GM19099 (cell line): ENCODE measurements around the gene SCG3.

Experiments
- POLR2A ChIP-seq: IDR thresholded peaks from 3 replicates; pipeline ENCODE4 v1.6.1; 2011; ENCODE audit warnings: low read depth; ENCODE audit not compliant: insufficient read length; ENCODE audit errors: extremely low read depth

The SCG3 gene

DNA sequence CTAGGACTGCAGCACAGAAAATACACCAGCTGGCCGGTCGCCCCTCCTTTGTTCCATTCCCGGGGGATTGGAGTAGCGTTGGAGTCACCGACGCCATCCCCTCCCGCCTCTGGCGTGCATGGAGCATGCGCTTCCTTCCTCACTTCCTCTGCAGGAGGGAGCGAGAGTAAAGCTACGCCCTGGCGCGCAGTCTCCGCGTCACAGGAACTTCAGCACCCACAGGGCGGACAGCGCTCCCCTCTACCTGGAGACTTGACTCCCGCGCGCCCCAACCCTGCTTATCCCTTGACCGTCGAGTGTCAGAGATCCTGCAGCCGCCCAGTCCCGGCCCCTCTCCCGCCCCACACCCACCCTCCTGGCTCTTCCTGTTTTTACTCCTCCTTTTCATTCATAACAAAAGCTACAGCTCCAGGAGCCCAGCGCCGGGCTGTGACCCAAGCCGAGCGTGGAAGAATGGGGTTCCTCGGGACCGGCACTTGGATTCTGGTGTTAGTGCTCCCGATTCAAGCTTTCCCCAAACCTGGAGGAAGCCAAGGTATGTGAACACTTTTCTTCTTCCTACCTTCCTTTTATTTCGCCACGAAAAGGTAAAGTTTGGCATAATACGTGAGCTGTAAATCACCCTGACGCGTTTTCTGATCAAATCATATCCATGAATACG lies at the start of gene SCG3:
Gene SCG3, plus strand, starts transcription at position 201 of the 661 bp plus-strand sequence. Its CDS starts 253 bp downstream, at position 454.
- no peak for TF ChIP-seq POLR2A

DNA sequence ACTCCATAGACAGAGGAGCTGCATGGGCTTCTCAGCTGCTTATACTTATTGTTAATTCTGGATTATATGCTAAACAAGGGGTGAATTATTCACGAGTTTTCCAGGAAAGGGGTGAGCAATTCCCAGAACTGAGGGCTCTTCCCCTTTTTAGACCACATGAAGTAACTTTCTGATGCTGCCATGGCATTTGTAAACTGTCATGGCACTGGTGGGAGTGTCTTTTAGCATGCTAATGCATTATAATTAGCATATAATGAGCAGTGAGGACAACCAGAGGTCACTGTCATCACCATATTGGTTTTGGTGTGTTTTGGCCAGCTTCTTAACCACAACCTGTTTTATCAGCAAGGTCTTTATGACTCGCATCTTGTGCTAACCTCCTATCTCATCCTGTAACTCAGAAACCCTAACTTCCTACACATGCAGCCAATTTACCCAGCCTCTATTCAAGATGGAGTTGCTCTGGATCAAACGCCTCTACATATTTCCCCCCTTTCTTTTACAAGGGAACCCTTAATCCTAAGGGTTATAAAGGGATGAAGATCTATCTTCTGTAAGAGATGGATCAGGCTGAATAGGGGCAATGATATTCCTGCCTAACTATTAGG lies 46.6 kb upstream of the SCG3 start:
- no peak for TF ChIP-seq POLR2A

DNA sequence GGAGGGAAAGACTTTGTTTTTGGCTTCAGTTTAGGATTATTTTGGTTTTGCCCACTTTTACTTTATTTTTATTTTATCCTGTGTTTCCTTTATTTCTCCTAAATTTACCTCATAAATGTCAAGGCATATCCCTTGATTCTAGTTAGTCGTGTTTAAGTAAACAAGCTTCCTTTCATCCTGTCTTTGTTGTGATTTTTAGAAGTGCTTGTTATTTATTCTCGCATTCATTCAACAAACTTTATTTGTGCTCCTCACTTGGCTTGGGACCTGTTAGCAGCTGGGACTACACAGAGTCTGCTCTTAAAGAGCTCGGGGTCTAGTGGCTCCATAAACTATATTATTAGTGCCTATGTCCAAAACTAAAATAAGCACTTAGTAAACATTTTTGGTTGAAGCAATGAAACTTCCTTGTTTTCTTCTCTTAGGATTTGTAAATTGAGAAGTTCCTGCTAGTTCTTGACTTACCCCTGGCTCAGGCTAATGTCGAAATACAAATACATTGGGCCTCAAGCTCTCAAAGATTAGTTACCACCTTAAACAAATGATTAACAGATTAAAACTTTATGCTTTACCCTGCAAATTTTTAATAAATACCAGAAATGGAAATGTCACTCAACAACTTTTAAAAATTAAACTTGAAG lies 39.7 kb upstream of the SCG3 start:
- no peak for TF ChIP-seq POLR2A

DNA sequence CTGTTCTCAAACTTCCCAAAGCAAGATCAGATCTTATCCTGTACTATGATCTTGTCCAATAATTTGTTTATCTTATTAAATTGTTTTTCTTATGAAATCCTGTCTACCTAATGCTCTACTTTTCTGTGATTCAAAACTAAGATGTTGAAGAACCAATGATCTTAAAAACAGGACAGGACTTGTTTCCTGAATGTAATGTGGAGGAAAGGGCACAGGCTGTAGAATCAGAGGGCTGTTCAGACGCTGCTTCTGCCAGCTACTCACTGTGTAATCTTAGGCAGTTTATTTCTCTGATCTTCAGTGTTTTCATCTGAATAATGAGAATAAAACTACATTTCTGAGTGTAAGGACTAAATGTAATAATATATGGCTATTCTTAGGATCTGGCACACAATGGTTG lies 38.6 kb upstream of the SCG3 start:
- no peak for TF ChIP-seq POLR2A

DNA sequence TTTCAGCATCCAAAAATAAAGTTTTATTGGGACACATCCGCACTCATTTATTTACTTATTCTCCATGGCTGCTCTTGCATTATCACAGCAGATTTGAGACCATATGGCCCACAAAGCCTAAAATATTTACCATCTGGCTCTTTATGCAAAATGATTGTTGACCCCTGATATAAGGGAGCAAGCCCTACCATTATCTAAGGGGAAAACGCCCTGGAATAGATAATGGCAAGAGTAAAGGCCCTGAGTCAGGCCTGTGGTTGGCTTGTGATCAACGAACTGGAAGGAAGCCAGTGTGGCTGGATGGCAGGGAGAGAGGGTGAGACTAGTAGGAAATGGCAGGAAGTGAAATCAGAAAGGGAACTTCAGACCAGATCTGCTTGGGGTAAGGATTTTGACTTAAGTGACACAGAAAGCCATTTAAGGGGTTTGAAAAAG lies 34.2 kb upstream of the SCG3 start:
- TF ChIP-seq POLR2A = no peak

DNA sequence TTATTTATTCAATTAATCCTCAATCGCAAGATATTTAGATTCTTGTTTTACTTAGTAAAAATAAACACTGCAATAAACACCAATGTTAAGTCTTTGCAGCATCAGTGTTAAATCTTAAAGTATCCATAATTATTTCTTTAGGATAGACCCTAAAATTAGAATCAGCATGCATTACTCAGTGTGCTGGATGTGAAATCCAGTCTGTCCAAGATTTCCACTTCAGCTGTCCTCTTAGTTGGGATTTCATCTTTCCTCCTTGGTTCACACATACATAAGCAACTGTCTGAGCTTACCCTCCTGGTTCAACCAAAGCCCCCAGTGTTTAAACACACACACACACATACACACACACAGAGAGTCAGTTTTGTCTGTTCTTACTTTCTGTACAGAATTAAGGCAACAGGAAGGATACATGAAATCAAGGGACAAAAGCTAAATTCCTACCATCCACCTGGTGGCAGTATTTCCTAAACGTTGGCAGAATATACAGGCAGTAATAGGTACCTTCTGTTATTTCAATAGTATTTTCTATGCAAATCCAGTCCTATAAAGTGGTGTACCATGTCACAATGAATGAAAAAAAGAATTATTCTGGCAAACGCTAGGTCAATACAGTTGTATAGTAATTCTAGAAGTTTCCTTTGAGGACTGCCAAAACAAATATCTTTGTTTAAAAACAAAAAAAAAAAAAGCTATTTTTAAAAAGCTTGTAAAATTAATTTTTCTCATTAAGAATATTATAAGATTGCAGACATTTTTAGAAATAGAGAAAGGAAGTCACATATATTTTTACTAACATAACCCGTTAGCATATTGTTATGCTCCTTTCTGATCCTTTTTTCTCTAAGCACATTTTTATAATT lies 31.4 kb upstream of the SCG3 start:
- no peak for TF ChIP-seq POLR2A

DNA sequence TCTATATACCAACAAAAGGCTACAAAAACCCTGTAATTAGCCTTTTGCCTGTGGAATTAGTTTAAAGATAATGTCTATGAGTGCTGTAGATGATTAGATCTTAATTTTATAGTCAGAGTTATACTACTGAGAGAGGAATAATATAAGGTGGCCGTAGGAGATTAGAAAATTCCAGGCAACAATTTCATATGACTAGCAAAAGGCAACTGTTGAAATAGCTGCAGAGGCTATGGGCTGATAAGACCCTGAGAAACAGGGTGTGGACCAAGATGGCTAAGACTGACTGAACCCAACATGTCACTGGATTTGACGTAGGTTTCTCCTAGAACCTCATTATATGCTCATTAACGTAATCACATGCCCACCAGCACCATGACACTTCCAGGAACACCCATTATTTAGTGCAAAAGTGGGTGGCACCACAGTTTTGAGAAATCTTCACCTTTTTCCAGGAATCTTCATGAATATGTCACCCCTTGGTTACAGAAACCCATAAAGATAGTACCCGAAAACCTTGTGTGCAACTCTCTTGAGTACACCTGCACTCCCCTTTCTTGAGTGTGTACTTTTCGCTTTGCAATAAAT lies 29.1 kb upstream of the SCG3 start:
- TF ChIP-seq POLR2A = no peak

DNA sequence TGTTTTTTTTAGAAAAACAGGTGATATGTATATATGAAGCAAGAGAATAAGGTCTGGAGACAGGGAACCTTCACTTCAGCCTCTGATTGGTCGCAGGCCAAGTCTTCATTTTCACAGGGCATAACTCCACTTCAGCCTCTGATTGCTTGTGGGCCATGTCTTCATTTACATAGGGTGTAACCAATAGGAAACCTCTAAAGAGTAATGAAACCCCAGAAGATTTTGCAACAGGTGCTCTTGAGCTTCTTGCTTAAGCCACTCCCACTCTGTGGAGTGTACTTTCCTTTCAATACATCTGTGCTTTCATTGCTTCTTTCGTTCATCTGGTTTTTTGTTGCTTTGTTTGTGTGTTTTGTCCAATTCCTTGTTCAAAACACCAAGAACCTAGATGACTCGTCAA lies 22.6 kb upstream of the SCG3 start:
- no peak for TF ChIP-seq POLR2A

DNA sequence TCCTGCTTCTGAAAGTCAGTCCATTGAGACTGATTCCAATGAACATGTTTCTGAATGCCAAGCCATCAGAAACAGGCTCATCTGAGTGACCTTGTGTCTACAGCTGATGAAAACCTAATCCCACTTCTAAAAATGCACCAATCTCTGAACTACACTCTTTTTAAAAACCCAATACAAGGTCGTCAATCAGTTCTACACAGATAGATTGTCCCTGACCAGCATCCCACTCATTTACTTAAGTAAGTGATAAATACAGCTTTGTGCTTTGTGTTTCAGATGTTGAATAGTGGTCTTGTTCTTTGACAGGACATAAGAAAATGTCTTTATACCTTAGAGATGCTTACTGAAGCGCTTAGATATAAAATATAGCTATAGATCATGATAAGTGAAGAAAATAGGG lies 20.2 kb upstream of the SCG3 start:
- TF ChIP-seq POLR2A = no peak

DNA sequence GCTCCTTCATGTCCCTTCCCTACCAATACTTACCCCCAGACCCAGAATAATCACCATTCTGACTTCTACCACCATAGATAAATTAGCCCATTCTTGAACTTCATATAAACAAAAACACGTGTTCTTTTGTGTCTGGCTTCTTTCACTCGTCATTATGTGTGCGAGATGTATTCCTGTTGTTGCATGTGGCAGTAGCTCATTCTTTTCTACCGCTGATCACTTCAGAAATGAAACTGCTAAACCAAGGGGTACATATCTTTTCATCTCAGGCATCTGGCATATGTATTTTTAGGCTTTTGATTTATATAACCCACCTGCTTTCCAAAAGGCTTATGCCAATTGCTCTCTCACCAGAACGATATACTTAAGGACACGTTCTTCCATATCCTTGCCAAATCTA lies 13.8 kb upstream of the SCG3 start:
- TF ChIP-seq POLR2A = no peak

DNA sequence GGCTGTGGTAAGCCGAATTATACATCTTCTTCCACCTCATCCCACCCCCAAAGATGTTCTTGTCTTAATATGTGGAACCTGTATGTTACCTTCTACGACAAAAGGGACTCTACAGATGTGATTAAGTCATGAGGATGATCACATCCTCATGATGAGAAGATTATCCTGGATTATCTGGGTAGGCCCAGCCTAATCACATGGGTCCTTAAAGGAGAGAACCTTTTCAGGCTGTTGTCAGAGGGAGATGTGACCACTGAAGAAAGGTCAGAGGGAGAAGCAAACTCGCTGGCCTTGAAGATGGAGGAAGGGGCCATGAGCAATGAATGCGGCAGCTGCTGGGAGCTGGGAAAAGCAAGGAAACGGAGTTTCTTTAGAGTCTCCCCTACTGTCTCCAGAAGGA lies 12.9 kb upstream of the SCG3 start:
- no peak for TF ChIP-seq POLR2A

DNA sequence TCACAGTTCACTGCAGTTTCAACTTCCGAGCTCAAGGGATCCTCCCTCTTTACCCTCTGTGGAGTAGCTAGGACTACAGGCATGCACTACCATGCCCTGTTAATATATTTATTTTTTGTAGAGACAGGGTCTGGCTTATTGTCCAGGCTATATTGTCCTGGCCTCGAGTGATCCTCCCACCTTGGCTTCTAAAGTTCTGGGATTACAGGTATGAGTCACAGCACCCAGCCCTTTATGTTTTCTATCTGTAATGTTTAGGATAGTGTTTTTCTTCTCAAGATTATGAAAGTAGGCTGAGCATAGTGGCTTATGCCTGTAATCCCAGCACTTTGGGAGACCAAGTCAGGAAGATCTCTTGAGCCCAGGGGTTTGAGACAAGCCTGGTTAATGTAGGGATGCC lies 11.9 kb upstream of the SCG3 start:
- TF ChIP-seq POLR2A = no peak

DNA sequence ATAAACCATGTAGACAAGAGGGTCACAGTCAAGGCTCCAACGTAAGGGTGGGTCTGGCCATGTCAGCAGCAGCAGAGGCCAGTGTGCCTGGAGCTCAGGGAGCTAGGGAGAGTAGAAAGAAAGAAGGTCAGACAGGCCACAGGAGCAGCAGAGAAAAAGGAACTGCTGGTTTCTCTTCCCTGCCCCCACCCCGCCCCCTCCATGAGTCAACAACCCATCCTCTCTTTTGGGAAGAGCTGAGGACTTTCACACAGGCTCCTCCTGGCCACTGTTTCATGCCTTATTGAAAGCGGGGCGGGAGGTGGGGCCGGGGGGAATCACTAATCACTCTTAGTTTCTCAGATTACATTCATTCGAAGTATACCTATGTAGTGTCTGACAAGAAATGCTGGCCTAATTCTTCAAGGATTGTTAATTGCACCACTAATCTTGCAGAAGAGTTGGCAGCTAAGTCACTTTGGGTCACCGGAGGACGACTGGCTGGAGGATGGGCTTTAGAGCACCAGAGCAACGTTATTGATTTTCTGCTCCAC lies 9.1 kb upstream of the SCG3 start:
- TF ChIP-seq POLR2A = no peak

DNA sequence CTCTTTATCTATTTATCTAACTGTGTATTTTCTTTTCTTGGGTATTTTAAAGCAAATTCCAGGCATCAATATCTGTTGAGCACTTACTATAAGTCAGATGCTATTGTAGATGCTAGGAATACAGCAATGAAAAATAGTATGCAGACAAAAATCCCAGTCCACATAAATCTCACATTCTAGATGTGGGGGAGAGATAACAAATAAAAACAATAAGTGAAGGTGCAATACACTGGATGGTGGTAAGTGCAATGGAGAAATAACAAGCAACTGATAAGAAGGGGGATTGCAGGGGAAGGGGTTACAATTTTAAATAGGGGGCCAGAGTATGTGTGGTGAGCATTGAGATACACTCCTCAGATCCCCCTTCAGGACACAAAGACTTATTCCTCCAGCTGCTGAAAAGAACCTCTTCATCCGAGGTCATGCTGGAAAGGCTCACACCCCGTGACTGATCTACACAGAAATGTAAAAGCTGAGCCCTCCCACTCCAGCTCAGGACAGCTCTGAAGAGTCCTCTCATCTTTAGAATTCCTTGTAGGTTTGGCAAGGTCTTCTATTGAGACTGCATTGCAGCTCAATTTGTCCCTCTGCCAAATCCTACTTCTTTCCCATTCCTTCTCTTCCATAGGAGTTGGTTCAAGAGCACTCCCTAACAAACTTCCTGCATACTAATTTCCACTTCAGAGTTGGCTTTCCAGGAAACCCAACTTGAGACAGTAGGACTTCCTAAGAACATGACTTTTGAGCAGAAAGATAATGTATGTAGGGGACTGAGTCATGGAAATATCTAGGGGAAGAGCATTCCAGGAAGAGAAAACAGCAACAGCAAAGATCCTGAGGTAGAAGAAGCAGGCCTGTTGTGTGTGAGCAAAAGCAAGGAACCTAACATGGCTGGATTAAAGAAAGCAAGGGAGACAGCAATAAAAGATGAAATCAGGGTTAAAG lies 8.1 kb upstream of the SCG3 start:
- TF ChIP-seq POLR2A = no peak
